ENCODE measurements around the gene ADORA3. TPM values are rescaled to one million over a fixed set of nuclear protein-coding genes. Genes with fewer than 3 reads are reported as not detected.

Gene ADORA3
- total RNA-seq, 1 donor from 2014 or later: not detected

Other genes with a start within 250 kb of the ADORA3 start
- gene CHIA, start 212.8 kb downstream of the ADORA3 start, total RNA-seq: not detected in 2 replicates
- 0.57 and 0.85 TPM in 2 replicates for gene OVGP1, start 75.9 kb downstream of the ADORA3 start, total RNA-seq
- gene WDR77, start 54.4 kb downstream of the ADORA3 start, total RNA-seq: 46.5 and 52.6 TPM in 2 replicates
- 294 and 308 TPM in 2 replicates for gene ATP5PB, start 54.2 kb downstream of the ADORA3 start, total RNA-seq
- gene C1orf162, start 29.6 kb downstream of the ADORA3 start, total RNA-seq: 4.3 and 4.7 TPM in 2 replicates
- gene TMIGD3, start within 50 bp of the ADORA3 start, total RNA-seq: 0.23 and 0.30 TPM in 2 replicates
- 219 TPM in 2 replicates for gene RAP1A, start 116.2 kb upstream of the ADORA3 start, total RNA-seq
- gene INKA2, start 235.8 kb upstream of the ADORA3 start, total RNA-seq: 0.43 and 2.2 TPM in 2 replicates

Data from activated T-helper 2 cell treated with anti-CD3 and anti-CD28 coated beads, Interferon-gamma antibody, Interleukin-2, Interleukin-4, amounts not matched to agents 10 μg/mL and 5 μg/mL and 100 μg/mL, durations not matched to agents 14 hours and 24 hours and 36 hours (primary cell).